Choroid plexus epithelial cell (primary cell): Measurements from ENCODE around the gene COMMD3.

Source experiments
- DNase-seq: peaks from one replicate; pipeline ENCODE4 v3.0.0-alpha.2; 2010; ENCODE audit warnings: low read depth
- H3K4me3 ChIP-seq: 2 replicates; pipeline ENCODE4 v1.5.1; 2011; ENCODE audit warnings: low read depth, mild to moderate bottlenecking, control low read depth, low read length, moderate library complexity
- CTCF ChIP-seq: conservative IDR thresholded peaks from 2 replicates; pipeline ENCODE4 v1.5.1; 2011; ENCODE audit warnings: low read depth, mild to moderate bottlenecking, control low read depth, inconsistent platforms, low read length, moderate library complexity

COMMD3 gene

GRCh38 chr10:22343731-22344130 is 27.5 kb downstream of the COMMD3 start:
- no peak for TF ChIP-seq CTCF
- no peak for DNase-seq
- no peak overlapping the region for H3K4me3 ChIP-seq

- DNase-seq: no peak
These were observed 28.1 kb downstream of the COMMD3 start for GRCh38 chr10:22344249-22344648.

GRCh38 chr10:22344781-22345300 is 28.7 kb downstream of the COMMD3 start:
- H3K4me3 ChIP-seq: no peak overlapping the region
- TF ChIP-seq CTCF: no peak
- no peak for DNase-seq

More at GRCh38 chr10:22344249-22344648, 28.1 kb downstream of the COMMD3 start:
- TF ChIP-seq CTCF: no peak
- no peak overlapping the region for H3K4me3 ChIP-seq

- DNase-seq: no peak
- no peak for TF ChIP-seq CTCF
- H3K4me3 ChIP-seq: no peak within 1 kb of the TSS
These were observed 29.3 kb downstream of the COMMD3 start, which contains the start of gene SPAG6 for GRCh38 chr10:22345301-22346095. Gene SPAG6, plus strand, starts transcription at chr10:22345496. Its CDS starts 116 bp downstream, at chr10:22345612.

GRCh38 chr10:22346096-22346661 is 30.0 kb downstream of the COMMD3 start:
- no peak for DNase-seq
- H3K4me3 ChIP-seq: no peak overlapping the region
- TF ChIP-seq CTCF: no peak

GRCh38 chr10:22349755-22350154 is 33.6 kb downstream of the COMMD3 start:
- TF ChIP-seq CTCF: no peak
- H3K4me3 ChIP-seq: no peak overlapping the region
- no peak for DNase-seq
